Left lung (tissue), 10 donors: ENCODE results near the gene RASSF5. TPM values are rescaled to one million over a fixed set of nuclear protein-coding genes. Genes with fewer than 3 reads are reported as not detected.

Source experiments
- ATAC-seq: fragments of 200-7000 bp; cut with Tn5 transposase; one replicate; pipeline ENCODE4 v1.9.1; 2020; ENCODE audit warnings: moderate library complexity
- DNase-seq, 4 donors: peaks; one replicate each; pipeline ENCODE4 v3.0.0-alpha.2; 2013 to 2020
- H3K27ac ChIP-seq, 2 donors: fragments of 200-600 bp; sonication (generic) in 1 of 2; one replicate each; pipeline versions ENCODE4 v1.5.0 to v1.8.0; 2020 to 2021
- H3K27me3 ChIP-seq, 2 donors: fragments of 200-600 bp; sonication (generic) in 1 of 2; one replicate each; pipeline versions ENCODE4 v1.5.0 to v1.8.0; 2020 to 2021
- H3K36me3 ChIP-seq, 2 donors: fragments of 200-600 bp; sonication (generic) in 1 of 2; one replicate each; pipeline versions ENCODE4 v1.5.0 to v1.8.0; 2020 to 2021
- H3K4me1 ChIP-seq, 2 donors: fragments of 200-600 bp; one replicate each; pipeline ENCODE4 v1.8.0; 2021
- H3K4me3 ChIP-seq, 2 donors: fragments of 200-600 bp; sonication (generic) in 1 of 2; one replicate each; pipeline versions ENCODE4 v1.5.0 to v1.8.0; 2020 to 2021; ENCODE audit warnings: mild to moderate bottlenecking in 1 of 2
- H3K9me3 ChIP-seq, 2 donors: fragments of 200-600 bp; sonication (generic) in 1 of 2; one replicate each; pipeline versions ENCODE4 v1.5.0 to v1.8.0; 2020 to 2021
- CTCF ChIP-seq, 2 donors: fragments of 200-600 bp; sonication (generic) in 1 of 2; IDR thresholded peaks; one replicate each; pipeline versions ENCODE4 v1.5.0 to v1.8.0; 2021; ENCODE audit warnings: antibody characterized with exemption in 2 of 2
- intact Hi-C, 2 donors: fragments of 100-400 bp; cut with DNase I; formaldehyde crosslinking; loops; one replicate each; pipeline versions ENCODE4 v1.11.2 to v1.14.2; 2022
- polyA plus RNA-seq, 6 donors: library from polyadenylated mRNA; unstranded; fragments of 120-200 nt; gene quantifications; one replicate each; pipeline ENCODE4 v1.2.1, GENCODE V29; 2013; ENCODE audit not compliant: insufficient read length in 6 of 6
- total RNA-seq, 2 donors: library from RNA; stranded (reverse); fragmentation: NEBNext Ultra II Directional; extraction: Animal tissue kit (Norgen Biotek cat#: 25700); gene quantifications; one replicate each; pipeline ENCODE4 v1.2.1, GENCODE V29; 2021
- donor health status: DM: no; HTN: yes; CAD: no.
- donor health status: DM: no; HTN: no; CAD: no.

RASSF5 gene
- total and polyA plus RNA-seq, 8 donors, result 5.8 to 40.9 (median 11.6) TPM

- no peak for ATAC-seq
- Histone ChIP-seq H3K36me3 (peaks cover 0 to 52% of the 10 kb centered on the region in 2 donors), H3K27ac (peak overlapping the region in 1 of 2 donors; percentile 2), H3K9me3 (no peaks in the 10 kb centered on the region), H3K4me1 (peaks cover 18 to 28% of the 10 kb centered on the region in 2 donors), H3K4me3 (no peak overlapping the region), H3K27me3 (no peaks in the 10 kb centered on the region)
- no peak for TF ChIP-seq CTCF (IDR thresholded peaks at IDR 0.05)
- intact Hi-C loops, result no loop called here
- DNase-seq, result no peak
Measured at GRCh38 chr1:206495493-206496046, 11.8 kb upstream of the RASSF5 start.

- Histone ChIP-seq H3K4me1 (peaks cover 25 to 33% of the 10 kb centered on the region in 2 donors), H3K27ac (peak overlapping the region in 1 of 2 donors; percentile 23)
- TF ChIP-seq CTCF (IDR thresholded peaks at IDR 0.05), result no peak
Measured at GRCh38 chr1:206496131-206496793, 11.1 kb upstream of the RASSF5 start.

GRCh38 chr1:206497363-206497762 lies 10.0 kb upstream of the RASSF5 start:
- no peaks in the 10 kb centered on the region for H3K9me3 ChIP-seq
- H3K27me3 ChIP-seq, result no peaks in the 10 kb centered on the region
- H3K4me1 ChIP-seq, result peaks cover 31 to 38% of the 10 kb centered on the region in 2 donors
- ATAC-seq (no peak), DNase-seq (no peak)
- no peak overlapping the region for H3K27ac ChIP-seq
- peaks cover 0 to 34% of the 10 kb centered on the region in 2 donors for H3K36me3 ChIP-seq
- TF ChIP-seq CTCF (IDR thresholded peaks at IDR 0.05), result no peak
- intact Hi-C loops, result no loop called here
- no peak overlapping the region for H3K4me3 ChIP-seq

More at GRCh38 chr1:206496131-206496793, 11.1 kb upstream of the RASSF5 start:
- intact Hi-C loops, result no loop called here
- Histone ChIP-seq H3K27me3 (no peaks in the 10 kb centered on the region), H3K36me3 (peaks cover 0 to 45% of the 10 kb centered on the region in 2 donors), H3K9me3 (no peaks in the 10 kb centered on the region), H3K4me3 (no peak overlapping the region)
- DNase-seq (peak in 1 of 4 donors; percentile 40), ATAC-seq (no peak)

GRCh38 chr1:206497774-206498173 lies 9.6 kb upstream of the RASSF5 start:
- intact Hi-C loops, result no loop called here
- no peak for TF ChIP-seq CTCF (IDR thresholded peaks at IDR 0.05)
- Histone ChIP-seq H3K4me1 (peaks cover 31 to 42% of the 10 kb centered on the region in 2 donors), H3K27ac (no peak overlapping the region), H3K9me3 (no peaks in the 10 kb centered on the region), H3K36me3 (peaks cover 0 to 30% of the 10 kb centered on the region in 2 donors), H3K27me3 (no peaks in the 10 kb centered on the region), H3K4me3 (no peak overlapping the region)
- ATAC-seq (no peak), DNase-seq (no peak)

- DNase-seq (no peak), ATAC-seq (no peak)
- Histone ChIP-seq H3K4me1 (peaks cover 34 to 51% of the 10 kb centered on the region in 2 donors), H3K27ac (no peak overlapping the region), H3K27me3 (no peaks in the 10 kb centered on the region), H3K9me3 (no peaks in the 10 kb centered on the region), H3K36me3 (peaks cover 0 to 21% of the 10 kb centered on the region in 2 donors), H3K4me3 (no peak overlapping the region)
- intact Hi-C loops, result no loop called here
- no peak for TF ChIP-seq CTCF (IDR thresholded peaks at IDR 0.05)
Measured at GRCh38 chr1:206498685-206499084, 8.6 kb upstream of the RASSF5 start.
